Brain microvascular endothelial cell (primary cell): Measurements from ENCODE around the gene COL7A1.
A peak's percentile ranks its signal among the peaks of the same experiment; 100 is the strongest.

Experiments used
- DNase-seq: peaks from one replicate; pipeline ENCODE4 v3.0.0-alpha.2; 2020
- H3K27ac ChIP-seq: fragments of 250-450 bp; sonication (Bioruptor Pico); 2 replicates; pipeline ENCODE4 v1.5.1; 2020; ENCODE audit warnings: mild to moderate bottlenecking, moderate library complexity
- H3K27me3 ChIP-seq: fragments of 250-450 bp; sonication (Bioruptor Pico); replicated peaks from 2 replicates; pipeline ENCODE4 v1.5.1; 2020; ENCODE audit warnings: mild to moderate bottlenecking
- H3K36me3 ChIP-seq: fragments of 250-450 bp; sonication (Bioruptor Pico); replicated peaks from 2 replicates; pipeline ENCODE4 v1.5.1; 2020; ENCODE audit warnings: mild to moderate bottlenecking
- H3K4me3 ChIP-seq: 2 replicates; pipeline ENCODE4 v1.5.1; 2011; ENCODE audit warnings: low read depth, mild to moderate bottlenecking, control low read depth, low read length, moderate library complexity
- in situ Hi-C: cut with HindIII; loops from 2 replicates; pipeline ENCODE4 v1.10.0; 2017; ENCODE audit warnings: low sequenced_read_pairs, low pct_ligation_motif_present
- TF ChIP-seq, protein P1 (sequence below): IDR thresholded peaks from 2 replicates; pipeline ENCODE4 v1.5.1; 2011; ENCODE audit warnings: low read depth, mild to moderate bottlenecking, moderate library complexity, low read length, control low read depth, inconsistent platforms; ENCODE audit errors: missing control alignments

COL7A1 gene

DNA sequence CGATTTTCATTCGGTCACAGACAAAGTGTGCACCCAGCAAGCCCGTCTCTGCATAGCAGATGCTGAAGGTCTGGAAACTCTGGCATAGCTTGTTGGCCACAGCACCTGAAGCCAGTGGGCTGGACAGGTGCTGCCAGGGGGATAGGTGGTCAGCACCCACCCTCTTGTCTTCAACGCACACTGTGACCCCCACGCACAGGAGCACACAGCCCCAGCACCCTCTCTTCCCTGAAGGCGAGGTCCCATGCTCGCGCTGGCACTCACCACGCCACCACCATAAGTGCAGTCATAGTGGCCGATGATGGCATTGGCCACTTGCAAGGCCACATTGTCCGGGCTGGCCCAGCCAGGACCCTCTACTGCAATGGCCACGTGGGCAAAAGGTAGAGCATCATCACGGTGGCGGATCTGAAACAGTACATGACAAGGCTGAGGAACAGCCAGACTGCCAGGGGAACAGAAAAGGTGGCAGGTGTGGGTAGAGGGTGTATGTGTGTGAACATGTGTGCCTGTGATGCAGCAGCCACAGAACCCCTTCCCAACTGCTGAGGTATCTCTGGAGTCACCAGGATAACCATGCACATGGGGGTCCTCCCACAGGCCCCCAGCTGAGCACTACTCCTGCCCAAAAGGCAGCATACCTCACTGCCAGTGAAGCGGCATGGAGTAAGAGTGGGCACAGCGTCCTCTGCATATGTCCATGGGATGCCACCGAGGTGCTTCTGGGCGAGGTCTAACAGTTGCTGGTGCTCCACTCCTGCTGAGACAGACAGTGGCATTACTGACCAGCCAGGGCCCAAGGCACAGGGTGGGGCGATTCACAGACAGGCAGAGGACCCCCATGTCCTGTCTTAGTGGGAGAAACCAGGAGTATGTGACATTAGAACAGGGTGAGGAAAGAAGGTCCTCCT lies 5.8 kb upstream of the COL7A1 start:
- in situ Hi-C loops, result no loop called here
- no peak for DNase-seq
- no peak overlapping the region for H3K27ac ChIP-seq
- TF ChIP-seq, protein P1, sequence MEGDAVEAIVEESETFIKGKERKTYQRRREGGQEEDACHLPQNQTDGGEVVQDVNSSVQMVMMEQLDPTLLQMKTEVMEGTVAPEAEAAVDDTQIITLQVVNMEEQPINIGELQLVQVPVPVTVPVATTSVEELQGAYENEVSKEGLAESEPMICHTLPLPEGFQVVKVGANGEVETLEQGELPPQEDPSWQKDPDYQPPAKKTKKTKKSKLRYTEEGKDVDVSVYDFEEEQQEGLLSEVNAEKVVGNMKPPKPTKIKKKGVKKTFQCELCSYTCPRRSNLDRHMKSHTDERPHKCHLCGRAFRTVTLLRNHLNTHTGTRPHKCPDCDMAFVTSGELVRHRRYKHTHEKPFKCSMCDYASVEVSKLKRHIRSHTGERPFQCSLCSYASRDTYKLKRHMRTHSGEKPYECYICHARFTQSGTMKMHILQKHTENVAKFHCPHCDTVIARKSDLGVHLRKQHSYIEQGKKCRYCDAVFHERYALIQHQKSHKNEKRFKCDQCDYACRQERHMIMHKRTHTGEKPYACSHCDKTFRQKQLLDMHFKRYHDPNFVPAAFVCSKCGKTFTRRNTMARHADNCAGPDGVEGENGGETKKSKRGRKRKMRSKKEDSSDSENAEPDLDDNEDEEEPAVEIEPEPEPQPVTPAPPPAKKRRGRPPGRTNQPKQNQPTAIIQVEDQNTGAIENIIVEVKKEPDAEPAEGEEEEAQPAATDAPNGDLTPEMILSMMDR, result no peak
- H3K4me3 ChIP-seq, result no peak overlapping the region
- no peaks in the 10 kb centered on the region for H3K27me3 ChIP-seq
- peaks cover 72% of the 10 kb centered on the region for H3K36me3 ChIP-seq

DNA sequence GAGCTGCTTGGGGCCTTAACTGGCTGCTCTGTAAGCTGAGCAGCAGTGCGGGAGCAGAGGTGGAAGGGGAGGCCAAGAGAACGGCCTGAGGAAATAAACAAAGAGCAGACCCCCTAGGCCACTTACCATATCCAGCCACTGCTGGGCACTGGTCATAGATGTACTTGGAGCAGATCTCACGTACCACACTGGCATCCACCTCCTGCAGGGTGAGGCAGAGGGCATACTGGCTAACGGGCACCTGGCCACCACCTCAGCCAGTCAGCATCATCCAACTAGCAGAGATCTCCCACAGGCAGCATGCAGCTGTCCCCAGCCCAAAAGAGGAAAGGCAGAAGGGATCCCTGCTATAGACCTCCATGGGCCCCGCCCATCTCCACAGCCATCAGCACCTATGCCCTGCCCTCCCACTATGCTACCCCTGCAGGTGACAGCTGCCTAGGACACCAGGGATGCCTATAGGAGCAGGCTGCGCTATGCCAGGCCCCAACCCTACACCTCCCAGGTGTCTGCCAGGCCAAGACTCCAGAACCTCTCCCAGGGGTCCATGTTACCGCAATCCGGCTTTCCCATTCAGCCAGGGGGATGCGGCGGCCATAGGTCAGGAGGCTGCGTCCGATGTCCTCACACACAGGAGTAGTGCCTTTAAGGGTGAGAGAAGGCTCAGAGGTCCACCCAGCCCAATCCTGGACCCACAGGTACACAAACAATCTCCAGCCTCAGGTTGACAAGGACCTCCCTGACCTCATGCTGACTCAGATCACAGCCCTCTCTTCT lies 4.6 kb upstream of the COL7A1 start:
- DNase-seq, result no peak
- H3K36me3 ChIP-seq, result peaks cover 59% of the 10 kb centered on the region
- in situ Hi-C loops, result no loop called here
- no peak overlapping the region for H3K4me3 ChIP-seq
- no peaks in the 10 kb centered on the region for H3K27me3 ChIP-seq
- H3K27ac ChIP-seq, result no peak overlapping the region
- TF ChIP-seq, protein P1, result no peak

DNA sequence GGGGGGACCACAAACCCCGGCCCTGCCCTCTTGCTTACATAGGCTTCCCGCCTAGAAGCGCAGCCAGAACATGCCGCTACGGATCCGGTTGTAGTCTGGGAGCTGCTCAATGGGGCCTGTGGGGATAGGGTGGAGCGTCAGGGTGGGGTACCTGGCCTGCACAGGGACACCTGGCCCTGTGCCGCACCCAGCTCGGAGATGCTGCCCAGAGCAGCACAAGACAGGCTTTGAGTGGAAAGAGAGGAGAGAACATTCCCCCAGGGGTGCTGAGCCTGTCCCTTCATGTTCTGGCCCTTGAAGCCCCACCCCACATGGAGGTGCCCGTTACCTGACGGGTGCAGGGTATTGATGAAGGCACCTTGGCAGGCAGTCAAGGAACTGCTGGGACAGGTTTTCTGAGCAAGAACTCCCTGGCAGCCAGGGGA lies 4.0 kb upstream of the COL7A1 start:
- Histone ChIP-seq H3K27me3 (no peaks in the 10 kb centered on the region), H3K36me3 (peaks cover 53% of the 10 kb centered on the region), H3K27ac (peak overlapping the region; percentile 69), H3K4me3 (no peak overlapping the region)
- DNase-seq, result no peak
- in situ Hi-C loops, result no loop called here
- TF ChIP-seq, protein P1, result no peak

DNA sequence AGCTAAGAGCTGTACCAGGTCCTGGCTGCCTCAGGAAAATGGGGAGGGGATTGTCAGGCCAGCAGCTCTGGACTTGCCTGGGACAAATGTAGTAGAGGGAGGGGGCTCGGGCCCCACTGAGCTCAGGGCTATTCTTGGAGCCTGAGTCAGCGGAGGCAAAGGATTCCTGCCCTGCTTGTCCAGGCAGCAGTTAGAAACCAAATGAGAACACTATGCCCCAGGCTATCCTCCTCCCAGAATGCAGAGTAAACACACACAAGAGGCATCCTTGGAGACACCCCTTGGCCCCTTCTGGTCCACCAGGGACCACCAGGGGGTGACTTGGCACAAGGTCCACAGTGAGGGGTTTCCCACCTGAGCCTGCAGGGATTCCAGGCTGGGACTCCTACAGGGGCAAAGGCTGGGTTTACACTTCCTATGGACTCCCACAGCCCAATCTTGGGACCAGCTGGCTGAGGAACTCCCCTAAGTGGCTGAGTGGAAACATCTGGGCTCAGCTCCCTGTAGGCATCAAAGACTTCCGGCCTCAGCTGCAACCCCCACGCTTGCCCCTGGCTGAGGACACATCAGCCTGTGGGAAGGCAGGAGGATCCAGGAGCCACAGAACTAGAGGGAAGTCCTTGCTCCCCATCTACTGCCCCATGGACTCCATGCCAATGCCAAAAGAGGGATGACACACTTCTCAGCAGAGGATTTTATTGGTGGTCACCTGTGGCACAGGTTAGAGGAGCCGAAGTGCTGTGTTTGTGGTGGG lies 3.4 kb upstream of the COL7A1 start:
- DNase-seq, result peak; percentile 84

DNA sequence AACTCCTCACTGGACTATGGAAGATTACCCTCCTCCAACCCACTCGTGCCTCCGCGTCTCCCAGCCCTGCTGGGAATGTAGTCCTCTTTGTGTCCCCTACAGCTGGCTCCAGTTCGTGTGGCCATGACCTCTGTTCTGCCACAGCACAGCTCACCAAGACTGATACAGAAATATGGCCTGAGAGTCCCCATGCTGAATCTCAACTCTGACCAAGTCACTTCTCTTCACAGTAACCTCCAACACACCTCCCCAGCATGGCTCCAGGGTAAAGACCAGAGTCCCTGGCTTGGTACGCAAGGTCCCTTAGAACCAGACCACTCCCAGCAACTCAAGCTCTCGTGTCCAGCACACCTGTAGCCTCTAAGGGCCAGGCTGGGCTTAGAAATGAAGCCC lies 2.3 kb upstream of the COL7A1 start:
- Histone ChIP-seq H3K27me3 (no peaks in the 10 kb centered on the region), H3K4me3 (no peak overlapping the region), H3K36me3 (peaks cover 37% of the 10 kb centered on the region), H3K27ac (no peak overlapping the region)
- no peak for DNase-seq
- TF ChIP-seq, protein P1, result no peak
- in situ Hi-C loops, result no loop called here

More for the DNA sequence above, 3.4 kb upstream of the COL7A1 start:
- Histone ChIP-seq H3K27me3 (no peaks in the 10 kb centered on the region), H3K4me3 (no peak overlapping the region), H3K27ac (peak overlapping the region; percentile 69), H3K36me3 (peaks cover 47% of the 10 kb centered on the region)
- TF ChIP-seq, protein P1, result no peak
- in situ Hi-C loops, result no loop called here
